ENCODE data around the gene LTK. TPM values are rescaled to one million over a fixed set of nuclear protein-coding genes. Genes with fewer than 3 reads are reported as not detected.

The LTK gene
- total RNA-seq, 1 donor from 2014 or later = 0.19 TPM

DNA sequence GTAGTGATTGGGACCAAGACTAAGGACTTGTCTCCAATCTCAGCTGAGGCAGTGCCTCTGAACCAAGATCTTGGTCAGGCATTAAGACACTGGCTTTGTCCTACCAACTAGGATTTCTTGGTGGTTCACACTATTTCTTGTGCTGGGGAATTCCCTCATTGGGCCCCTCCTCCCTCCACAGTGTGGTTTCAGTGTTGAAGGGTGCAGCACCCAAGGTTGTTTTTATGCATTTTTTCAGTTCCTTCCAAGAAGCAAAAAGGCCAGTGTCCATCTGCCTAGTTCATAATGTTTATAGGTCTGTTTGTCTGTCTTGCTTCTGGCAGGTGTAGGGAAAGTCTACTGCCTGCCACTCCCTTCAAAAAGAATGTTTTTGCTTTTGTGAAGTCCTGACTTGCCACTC is 30.5 kb downstream of the LTK start:
- H3K4me3 Mint-ChIP-seq = no peak overlapping the region
- H3K27ac Mint-ChIP-seq (ENCODE audit: unreplicated experiment) = no peak overlapping the region
- DNase-seq (ENCODE audit: low read depth, low spot score) = no peak
- H3K4me1 Mint-ChIP-seq = peaks cover 5% of the 10 kb centered on the region
- H3K9me3 Mint-ChIP-seq = no peaks in the 10 kb centered on the region
- H3K27me3 Mint-ChIP-seq (ENCODE audit: low read depth) = no peaks in the 10 kb centered on the region
- peaks cover 37% of the 10 kb centered on the region for H3K36me3 Mint-ChIP-seq (ENCODE audit: low read depth)
- TF ChIP-seq, protein P1, sequence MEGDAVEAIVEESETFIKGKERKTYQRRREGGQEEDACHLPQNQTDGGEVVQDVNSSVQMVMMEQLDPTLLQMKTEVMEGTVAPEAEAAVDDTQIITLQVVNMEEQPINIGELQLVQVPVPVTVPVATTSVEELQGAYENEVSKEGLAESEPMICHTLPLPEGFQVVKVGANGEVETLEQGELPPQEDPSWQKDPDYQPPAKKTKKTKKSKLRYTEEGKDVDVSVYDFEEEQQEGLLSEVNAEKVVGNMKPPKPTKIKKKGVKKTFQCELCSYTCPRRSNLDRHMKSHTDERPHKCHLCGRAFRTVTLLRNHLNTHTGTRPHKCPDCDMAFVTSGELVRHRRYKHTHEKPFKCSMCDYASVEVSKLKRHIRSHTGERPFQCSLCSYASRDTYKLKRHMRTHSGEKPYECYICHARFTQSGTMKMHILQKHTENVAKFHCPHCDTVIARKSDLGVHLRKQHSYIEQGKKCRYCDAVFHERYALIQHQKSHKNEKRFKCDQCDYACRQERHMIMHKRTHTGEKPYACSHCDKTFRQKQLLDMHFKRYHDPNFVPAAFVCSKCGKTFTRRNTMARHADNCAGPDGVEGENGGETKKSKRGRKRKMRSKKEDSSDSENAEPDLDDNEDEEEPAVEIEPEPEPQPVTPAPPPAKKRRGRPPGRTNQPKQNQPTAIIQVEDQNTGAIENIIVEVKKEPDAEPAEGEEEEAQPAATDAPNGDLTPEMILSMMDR (conservative IDR thresholded peaks at IDR 0.05) = no peak

DNA sequence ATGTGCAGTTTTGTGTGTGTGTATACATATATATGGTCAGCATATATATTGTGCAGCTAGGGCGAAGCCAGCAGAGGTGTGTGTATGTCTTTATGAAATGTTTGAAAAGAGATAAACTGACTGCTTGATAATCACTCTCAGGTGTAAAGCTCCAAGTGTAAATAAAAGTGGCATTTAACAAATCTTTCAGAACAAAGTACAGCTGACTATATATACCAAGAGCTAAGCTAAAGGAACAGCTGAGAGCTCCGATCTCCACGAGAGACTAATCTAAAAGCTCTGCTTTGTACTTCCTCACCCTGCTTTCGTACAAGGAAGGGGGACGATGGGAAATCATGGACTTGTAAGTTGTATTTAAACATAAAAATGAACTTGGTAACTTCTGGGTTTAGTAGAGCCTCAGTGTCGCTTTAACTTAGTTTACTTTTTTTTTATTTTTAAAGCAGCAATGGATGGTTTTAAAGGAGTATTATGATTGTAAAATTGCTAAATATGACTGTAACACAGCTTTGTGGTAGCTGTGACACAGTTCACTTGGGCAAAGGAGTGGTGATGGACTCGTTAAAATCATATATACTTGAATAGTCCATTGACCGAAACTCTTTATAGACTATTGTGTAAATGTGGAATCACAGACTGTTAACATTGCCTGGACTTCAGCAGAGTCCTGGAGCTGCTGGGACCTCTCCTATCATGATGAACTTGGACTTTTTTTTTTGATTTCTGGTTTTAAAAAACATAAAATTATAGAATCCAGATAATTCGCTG is 31.3 kb downstream of the LTK start:
- H3K4me3 Mint-ChIP-seq = no peak overlapping the region
- TF ChIP-seq, protein P1 (conservative IDR thresholded peaks at IDR 0.05) = no peak
- no peak overlapping the region for H3K27ac Mint-ChIP-seq (ENCODE audit: unreplicated experiment)
- H3K36me3 Mint-ChIP-seq (ENCODE audit: low read depth) = peaks cover 37% of the 10 kb centered on the region
- no peaks in the 10 kb centered on the region for H3K9me3 Mint-ChIP-seq
- DNase-seq (ENCODE audit: low read depth, low spot score) = no peak
- no peaks in the 10 kb centered on the region for H3K27me3 Mint-ChIP-seq (ENCODE audit: low read depth)
- H3K4me1 Mint-ChIP-seq = no peaks in the 10 kb centered on the region

DNA sequence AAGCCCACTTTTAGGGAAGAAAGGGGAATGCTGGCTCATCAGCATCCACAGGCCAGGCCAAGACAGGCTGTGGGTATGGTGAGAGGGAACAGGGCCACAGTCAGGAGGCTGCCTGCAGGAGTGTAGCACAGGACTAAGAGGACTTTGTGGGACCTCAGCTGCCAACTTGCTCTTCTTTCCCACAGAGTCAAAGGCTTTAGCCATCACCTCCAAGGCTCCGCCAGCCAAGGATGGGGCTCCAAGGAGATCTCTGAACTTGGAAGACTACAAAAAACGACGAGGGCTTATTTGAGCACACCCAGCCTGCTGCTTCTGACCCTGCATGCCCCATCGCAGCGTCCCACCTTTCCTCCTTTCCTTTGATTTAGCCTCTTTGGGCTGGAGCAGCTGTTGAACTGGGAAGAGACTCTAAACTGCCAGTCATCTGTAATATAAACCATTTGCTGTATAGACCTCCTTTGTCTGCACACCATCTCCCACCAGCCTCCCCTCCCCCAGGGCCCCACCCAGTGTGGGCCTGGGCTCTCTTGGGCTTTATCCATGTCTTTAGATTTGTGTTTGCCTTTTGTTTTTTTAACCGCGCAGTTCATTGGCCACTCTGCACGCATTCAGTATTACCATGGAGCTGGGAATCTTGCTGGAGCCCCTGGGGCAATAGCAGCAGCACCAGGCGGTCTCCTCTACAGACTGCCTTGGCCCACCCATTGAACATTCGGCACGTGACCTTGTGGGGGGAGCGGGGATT is 33.1 kb downstream of the LTK start:
- TF ChIP-seq, protein P1 (conservative IDR thresholded peaks at IDR 0.05) = no peak
- Mint-ChIP-seq H3K9me3 (no peaks in the 10 kb centered on the region), H3K27me3 (ENCODE audit: low read depth) (no peaks in the 10 kb centered on the region), H3K27ac (ENCODE audit: unreplicated experiment) (no peak overlapping the region), H3K4me1 (no peaks in the 10 kb centered on the region), H3K4me3 (no peak overlapping the region), H3K36me3 (ENCODE audit: low read depth) (peaks cover 49% of the 10 kb centered on the region)
- no peak for DNase-seq (ENCODE audit: low read depth, low spot score)

DNA sequence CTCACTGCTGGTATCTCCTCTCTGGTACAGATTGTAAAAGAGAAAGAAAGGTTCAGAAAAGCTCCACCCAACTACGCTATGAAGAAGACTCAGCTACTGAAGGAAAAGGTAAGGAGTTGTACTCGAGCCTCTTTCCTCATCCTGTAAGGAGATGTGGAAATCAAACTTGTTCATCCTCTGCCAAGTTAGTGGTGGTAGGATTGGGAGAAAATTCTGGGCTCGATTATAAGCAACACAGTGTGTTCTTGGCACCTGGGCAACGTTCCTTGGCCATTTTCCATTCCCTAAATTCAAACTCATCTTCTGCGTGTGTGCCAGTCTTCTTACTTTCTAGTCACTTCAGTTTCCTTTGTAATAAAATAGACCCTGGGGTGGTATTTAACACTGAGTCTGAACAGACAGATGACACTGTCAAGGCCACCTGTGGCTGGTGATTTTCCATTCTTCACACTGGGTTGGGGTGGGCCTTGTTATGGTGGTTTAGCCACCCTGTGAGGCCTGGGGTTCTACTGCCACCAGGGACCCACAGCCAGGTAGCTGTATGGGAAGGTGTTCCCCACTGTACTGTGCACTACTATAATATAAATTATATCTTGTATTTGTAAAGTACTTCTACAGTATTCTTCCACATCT is 37.1 kb downstream of the LTK start:
- H3K36me3 Mint-ChIP-seq (ENCODE audit: low read depth) = peaks cover 30% of the 10 kb centered on the region
- TF ChIP-seq, protein P1 (conservative IDR thresholded peaks at IDR 0.05) = no peak
- no peaks in the 10 kb centered on the region for H3K9me3 Mint-ChIP-seq
- H3K4me1 Mint-ChIP-seq = no peaks in the 10 kb centered on the region
- no peak overlapping the region for H3K4me3 Mint-ChIP-seq
- no peaks in the 10 kb centered on the region for H3K27me3 Mint-ChIP-seq (ENCODE audit: low read depth)
- no peak for DNase-seq (ENCODE audit: low read depth, low spot score)
- peak overlapping the region; percentile 38 for H3K27ac Mint-ChIP-seq (ENCODE audit: unreplicated experiment)

DNA sequence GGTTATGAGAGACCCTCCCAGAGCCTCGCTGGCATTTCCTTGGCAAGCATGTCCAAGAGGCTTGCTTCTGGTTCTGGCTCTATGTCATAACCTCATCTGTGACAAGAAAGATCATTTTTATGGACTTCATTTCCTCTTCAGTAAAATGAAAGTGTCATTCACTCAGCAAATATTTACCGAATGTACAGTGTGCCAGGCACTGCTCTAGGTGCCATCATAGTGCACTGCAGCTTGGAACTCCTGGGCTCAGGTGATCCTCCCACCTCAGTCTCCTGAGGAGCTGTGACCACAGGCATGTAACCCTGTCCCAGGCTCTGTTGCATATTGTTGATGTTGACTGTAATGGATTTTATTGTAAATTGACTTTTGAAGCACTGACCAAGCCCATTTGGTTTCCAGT is 38.7 kb downstream of the LTK start:
- no peak for DNase-seq (ENCODE audit: low read depth, low spot score)
- no peaks in the 10 kb centered on the region for H3K9me3 Mint-ChIP-seq
- no peaks in the 10 kb centered on the region for H3K27me3 Mint-ChIP-seq (ENCODE audit: low read depth)
- peaks cover 26% of the 10 kb centered on the region for H3K36me3 Mint-ChIP-seq (ENCODE audit: low read depth)
- H3K4me1 Mint-ChIP-seq = no peaks in the 10 kb centered on the region
- TF ChIP-seq, protein P1 (conservative IDR thresholded peaks at IDR 0.05) = no peak
- no peak overlapping the region for H3K27ac Mint-ChIP-seq (ENCODE audit: unreplicated experiment)
- H3K4me3 Mint-ChIP-seq = no peak overlapping the region

Data from neural crest cell (in vitro differentiated cells).